Measurements from ENCODE around the gene GPATCH1.

DNA sequence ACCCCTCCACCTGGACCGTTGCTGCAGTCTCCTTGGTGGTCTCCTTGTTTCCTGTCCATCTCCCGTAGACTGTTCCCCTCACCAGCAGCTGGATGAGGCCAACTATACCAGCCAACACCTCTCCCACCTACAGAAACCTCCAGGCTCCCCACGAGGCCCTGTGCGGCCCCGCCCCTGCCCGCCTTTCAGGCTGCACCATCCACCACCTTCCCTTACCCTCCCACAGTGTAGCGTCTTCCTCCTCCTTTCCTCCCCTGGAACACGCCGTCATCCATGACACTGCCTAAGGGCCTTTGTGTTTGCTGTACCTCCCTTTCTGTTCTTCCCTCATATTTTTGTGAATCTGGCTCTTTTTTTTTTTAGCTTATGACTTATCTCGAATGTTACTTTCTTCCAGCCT, 27.2 kb downstream of the GPATCH1 start:
- no peak for TF ChIP-seq CTCF (IDR thresholded peaks at IDR 0.05)
- TF ChIP-seq POLR2AphosphoS5 (IDR thresholded peaks at IDR 0.05; ENCODE audit: low read depth, low read length), result no peak
- TF ChIP-seq SIN3A (IDR thresholded peaks at IDR 0.05; ENCODE audit: borderline replicate concordance, insufficient read depth, low read depth, low read length), result no peak
- TF ChIP-seq REST (IDR thresholded peaks at IDR 0.05; ENCODE audit: insufficient read depth in 1 of 2, low read depth in 2 of 2, low read length in 1 of 2), result no peak
- TF ChIP-seq TCF7L2 (IDR thresholded peaks at IDR 0.05; ENCODE audit: low read depth, low read length), result no peak
